HCT116 (cell line): ENCODE results near the gene SERPINA3. TPM values are rescaled to one million over a fixed set of nuclear protein-coding genes. Genes with fewer than 3 reads are reported as not detected.

ENCODE experiments used
- ATAC-seq: fragments of 200-7000 bp; cut with Tn5 transposase; 2 replicates; pipeline ENCODE4 v1.9.1; 2020; ENCODE audit warnings: mild to moderate bottlenecking, moderate library complexity
- BruUV-seq: library from RNA; stranded (reverse); fragments of 400-500 nt; replicated peaks from 2 replicates; lab custom pipeline; 2021; lab: Mats Ljungman, UMichigan
- CTCF ChIA-PET: fragments of 300-600 bp; sonication (Branson Sonifier 250); formaldehyde crosslinking; loops from one replicate; lab custom pipeline; 2021; ENCODE audit warnings: antibody characterized with exemption; lab: Charles Lee
- POLR2A ChIA-PET: fragments of 300-600, 350-600 bp; sonication (Branson Sonifier 250); formaldehyde crosslinking; loops from one replicate; lab custom pipeline; 2021; ENCODE audit warnings: antibody characterized with exemption; lab: Charles Lee
- RAD21 ChIA-PET, 2 experiments: fragments of 300-600 bp; sonication (Branson Sonifier 250); formaldehyde crosslinking; loops; one replicate each; lab custom pipeline; 2023; ENCODE audit warnings: low total read pairs in 2 of 2; ENCODE audit not compliant: uncharacterized antibody in 2 of 2, unreplicated experiment in 2 of 2, low non-redundant PET in 1 of 2; lab: Charles Lee
- DNase-seq: peaks from one replicate; pipeline ENCODE4 v3.0.0-alpha.2; 2010; ENCODE audit warnings: low read depth, low spot score
- H2AFZ ChIP-seq: fragments of 200-600 bp; shearing (Covaris generic), sonication (generic); 2 replicates; pipeline ENCODE4 v1.6.1; 2017; ENCODE audit warnings: low read depth, mixed run types, mixed read lengths, antibody characterized with exemption, low read length; ENCODE audit not compliant: poor library complexity, severe bottlenecking
- H3K27ac ChIP-seq: 2 replicates; pipeline ENCODE4 v1.5.1; 2012; ENCODE audit warnings: low read depth, low read length
- H3K27me3 ChIP-seq: fragments of 200-600 bp; sonication (generic); 2 replicates; pipeline ENCODE4 v1.6.1; 2016; ENCODE audit warnings: mixed run types, low read length, mixed read lengths; ENCODE audit not compliant: insufficient read depth
- H3K36me3 ChIP-seq, 2 experiments: fragments of 200-500 bp in 1 of 2; fragments of 200-600 bp in 1 of 2; sonication (Bioruptor generic) in 1 of 2; sonication (generic) in 1 of 2; 2 replicates each; pipeline versions ENCODE4 v1.5.1 to v1.6.1; 2014 to 2016; ENCODE audit warnings: low read length in 2 of 2, inconsistent platforms in 1 of 2, mixed read lengths in 1 of 2, mixed run types in 1 of 2; ENCODE audit not compliant: insufficient read depth in 2 of 2, control insufficient read depth in 1 of 2
- H3K4me1 ChIP-seq, 2 experiments: fragments of 200-600 bp in 1 of 2; sonication (generic) in 1 of 2; 2 replicates each; pipeline versions ENCODE4 v1.5.1 to v1.6.1; 2012 to 2017; ENCODE audit warnings: low read length in 2 of 2, inconsistent platforms in 1 of 2, mild to moderate bottlenecking in 1 of 2, mixed read lengths in 1 of 2, mixed run types in 1 of 2, moderate library complexity in 1 of 2; ENCODE audit not compliant: insufficient read depth in 2 of 2, control insufficient read depth in 1 of 2
- H3K4me2 ChIP-seq: fragments of 200-600 bp; sonication (generic); 2 replicates; pipeline ENCODE4 v1.6.1; 2017; ENCODE audit warnings: mixed run types, low read length, mixed read lengths
- H3K4me3 ChIP-seq, 2 experiments: fragments of 200-600 bp in 1 of 2; sonication (generic) in 1 of 2; replicated peaks in 1 of 2; 2 replicates each; pipeline ENCODE4 v1.5.1; 2011 to 2016; ENCODE audit warnings: low read length in 2 of 2, control low read depth in 1 of 2, low read depth in 1 of 2, mild to moderate bottlenecking in 1 of 2, mixed read lengths in 1 of 2, mixed run types in 1 of 2
- H3K79me2 ChIP-seq: fragments of 200-600 bp; sonication (generic); 2 replicates; pipeline ENCODE4 v1.6.1; 2017; ENCODE audit warnings: mild to moderate bottlenecking, mixed run types, low read length, moderate library complexity, mixed read lengths; ENCODE audit not compliant: insufficient read depth
- H3K9ac ChIP-seq: fragments of 200-600 bp; sonication (generic); 2 replicates; pipeline ENCODE4 v1.6.1; 2016; ENCODE audit warnings: low read length, mixed read lengths
- H3K9me2 ChIP-seq: fragments of 200-600 bp; sonication (generic), shearing (Covaris generic); 2 replicates; pipeline ENCODE4 v1.6.1; 2017; ENCODE audit warnings: mixed run types, mild to moderate bottlenecking, moderate library complexity; ENCODE audit not compliant: insufficient read depth
- H3K9me3 ChIP-seq, 2 experiments: fragments of 200-500 bp in 1 of 2; fragments of 200-600 bp in 1 of 2; sonication (Bioruptor generic) in 1 of 2; sonication (generic) in 1 of 2; 2 replicates each; pipeline ENCODE4 v1.6.1; 2014 to 2017; ENCODE audit warnings: low read length in 2 of 2, mixed read lengths in 2 of 2, inconsistent platforms in 1 of 2, low read depth in 1 of 2, mild to moderate bottlenecking in 1 of 2, mixed run types in 1 of 2, moderate library complexity in 1 of 2; ENCODE audit not compliant: control insufficient read depth in 1 of 2, insufficient read depth in 1 of 2
- H4K20me1 ChIP-seq: fragments of 200-600 bp; sonication (generic), shearing (Covaris generic); 2 replicates; pipeline ENCODE4 v1.6.1; 2017; ENCODE audit warnings: mixed run types, mild to moderate bottlenecking, moderate library complexity; ENCODE audit not compliant: insufficient read depth
- EGR1 ChIP-seq: IDR thresholded peaks from 2 replicates; pipeline ENCODE4 v1.6.1; 2012; ENCODE audit warnings: low read depth
- ELF1 ChIP-seq: IDR thresholded peaks from 2 replicates; pipeline ENCODE4 v1.6.1; 2012; ENCODE audit warnings: low read depth, borderline replicate concordance
- FOSL1 ChIP-seq: IDR thresholded peaks from 2 replicates; pipeline ENCODE4 v1.6.1; 2012; ENCODE audit warnings: low read depth
- POLR2AphosphoS5 ChIP-seq: IDR thresholded peaks from 2 replicates; pipeline ENCODE4 v1.6.1; 2011; ENCODE audit warnings: mild to moderate bottlenecking, low read depth, low read length, moderate library complexity
- RAD21 ChIP-seq: IDR thresholded peaks from 2 replicates; pipeline ENCODE4 v1.6.1; 2012; ENCODE audit warnings: low read depth, mild to moderate bottlenecking
- SIN3A ChIP-seq: IDR thresholded peaks from 2 replicates; pipeline ENCODE4 v1.6.1; 2012; ENCODE audit warnings: low read depth
- SP1 ChIP-seq: IDR thresholded peaks from 2 replicates; pipeline ENCODE4 v1.6.1; 2012; ENCODE audit warnings: low read depth
- SRF ChIP-seq: IDR thresholded peaks from 2 replicates; pipeline ENCODE4 v1.6.1; 2012; ENCODE audit warnings: low read depth
- ZNF274 ChIP-seq: fragments of 200-500 bp; sonication (Bioruptor generic); IDR thresholded peaks from 2 replicates; pipeline ENCODE4 v1.6.1; 2014; ENCODE audit warnings: mild to moderate bottlenecking, low read depth, low read length, inconsistent platforms
- intact Hi-C: fragments of 100-400 bp; cut with micrococcal nuclease; formaldehyde crosslinking; loops from 2 replicates; pipeline ENCODE4 v1.10.0; 2022
- total RNA-seq: library from RNA; stranded (reverse); gene quantifications from one replicate; pipeline ENCODE4 v1.2.1, GENCODE V29; 2021; ENCODE audit not compliant: unreplicated experiment
- TF ChIP-seq, protein P1 (sequence below): IDR thresholded peaks from 2 replicates; pipeline ENCODE4 v1.6.1; 2012
- TF ChIP-seq, protein P2 (sequence below): IDR thresholded peaks from 2 replicates; pipeline ENCODE4 v1.6.1; 2012
- TF ChIP-seq, protein P3 (sequence below): IDR thresholded peaks from 2 replicates; pipeline ENCODE4 v1.6.1; 2011; ENCODE audit warnings: mild to moderate bottlenecking, low read length, moderate library complexity; ENCODE audit not compliant: insufficient replicate concordance; ENCODE audit errors: extremely low read depth
- TF ChIP-seq, protein P4 (sequence below), 3 experiments: fragments of 200-600 bp in 1 of 3; sonication (generic) in 1 of 3; IDR thresholded peaks in 2 of 3; conservative IDR thresholded peaks in 1 of 3; 2 replicates each; pipeline ENCODE4 v1.5.1; 2012 to 2017; ENCODE audit warnings: low read depth in 2 of 3, low read length in 2 of 3, antibody characterized with exemption in 1 of 3, borderline replicate concordance in 1 of 3, control low read depth in 1 of 3, mild to moderate bottlenecking in 1 of 3, mixed read lengths in 1 of 3, mixed run types in 1 of 3, moderate library complexity in 1 of 3; ENCODE audit not compliant: insufficient read depth in 1 of 3

The SERPINA3 gene
- total RNA-seq, 1 experiment from 2014 or later: 4.3 TPM

DNA sequence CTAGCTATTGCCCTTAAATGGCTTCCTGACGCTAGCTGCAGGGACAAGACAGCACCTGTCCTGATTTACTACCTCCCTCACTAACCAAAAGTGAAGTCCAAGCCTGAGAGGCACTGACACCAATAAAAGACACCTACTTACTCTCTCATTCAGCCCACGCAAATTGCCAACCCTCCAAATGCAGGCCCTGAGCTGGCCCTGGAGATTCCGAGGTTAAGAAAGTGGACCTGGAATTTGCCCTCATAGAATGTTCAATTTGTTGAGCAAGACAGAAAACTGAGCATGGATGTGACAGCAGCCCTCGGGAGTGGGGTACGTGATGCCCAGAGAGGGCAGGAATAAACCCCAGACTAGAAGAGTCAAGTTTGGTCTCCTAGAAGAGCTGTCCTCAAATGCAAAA is 16.4 kb downstream of the SERPINA3 start:
- no peaks in the 10 kb centered on the region for H3K9me3 ChIP-seq
- RAD21 ChIA-PET: no interaction called here
- H2AFZ ChIP-seq: no peak overlapping the region
- no peak for ATAC-seq
- no peaks in the 10 kb centered on the region for H3K4me1 ChIP-seq
- no peak for DNase-seq
- H4K20me1 ChIP-seq: no peaks in the 10 kb centered on the region
- H3K9ac ChIP-seq: no peak overlapping the region
- intact Hi-C loops: no loop called here
- H3K27ac ChIP-seq: no peak overlapping the region
- H3K36me3 ChIP-seq: no peaks in the 10 kb centered on the region
- H3K4me2 ChIP-seq: no peak overlapping the region
- no peaks in the 10 kb centered on the region for H3K9me2 ChIP-seq
- no peaks in the 10 kb centered on the region for H3K79me2 ChIP-seq
- TF ChIP-seq ELF1: no peak
- no peak for TF ChIP-seq SP1
- TF ChIP-seq, protein P1, sequence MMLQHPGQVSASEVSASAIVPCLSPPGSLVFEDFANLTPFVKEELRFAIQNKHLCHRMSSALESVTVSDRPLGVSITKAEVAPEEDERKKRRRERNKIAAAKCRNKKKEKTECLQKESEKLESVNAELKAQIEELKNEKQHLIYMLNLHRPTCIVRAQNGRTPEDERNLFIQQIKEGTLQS: no peak
- TF ChIP-seq FOSL1: no peak
- TF ChIP-seq, protein P2, sequence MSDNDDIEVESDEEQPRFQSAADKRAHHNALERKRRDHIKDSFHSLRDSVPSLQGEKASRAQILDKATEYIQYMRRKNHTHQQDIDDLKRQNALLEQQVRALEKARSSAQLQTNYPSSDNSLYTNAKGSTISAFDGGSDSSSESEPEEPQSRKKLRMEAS: no peak
- TF ChIP-seq POLR2AphosphoS5: no peak
- TF ChIP-seq RAD21: no peak
- TF ChIP-seq EGR1: no peak
- TF ChIP-seq SRF: no peak
- no peak for TF ChIP-seq SIN3A
- no peak for TF ChIP-seq ZNF274
- TF ChIP-seq, protein P3, sequence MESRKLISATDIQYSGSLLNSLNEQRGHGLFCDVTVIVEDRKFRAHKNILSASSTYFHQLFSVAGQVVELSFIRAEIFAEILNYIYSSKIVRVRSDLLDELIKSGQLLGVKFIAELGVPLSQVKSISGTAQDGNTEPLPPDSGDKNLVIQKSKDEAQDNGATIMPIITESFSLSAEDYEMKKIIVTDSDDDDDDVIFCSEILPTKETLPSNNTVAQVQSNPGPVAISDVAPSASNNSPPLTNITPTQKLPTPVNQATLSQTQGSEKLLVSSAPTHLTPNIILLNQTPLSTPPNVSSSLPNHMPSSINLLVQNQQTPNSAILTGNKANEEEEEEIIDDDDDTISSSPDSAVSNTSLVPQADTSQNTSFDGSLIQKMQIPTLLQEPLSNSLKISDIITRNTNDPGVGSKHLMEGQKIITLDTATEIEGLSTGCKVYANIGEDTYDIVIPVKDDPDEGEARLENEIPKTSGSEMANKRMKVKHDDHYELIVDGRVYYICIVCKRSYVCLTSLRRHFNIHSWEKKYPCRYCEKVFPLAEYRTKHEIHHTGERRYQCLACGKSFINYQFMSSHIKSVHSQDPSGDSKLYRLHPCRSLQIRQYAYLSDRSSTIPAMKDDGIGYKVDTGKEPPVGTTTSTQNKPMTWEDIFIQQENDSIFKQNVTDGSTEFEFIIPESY: no peak
- TF ChIP-seq, protein P4, sequence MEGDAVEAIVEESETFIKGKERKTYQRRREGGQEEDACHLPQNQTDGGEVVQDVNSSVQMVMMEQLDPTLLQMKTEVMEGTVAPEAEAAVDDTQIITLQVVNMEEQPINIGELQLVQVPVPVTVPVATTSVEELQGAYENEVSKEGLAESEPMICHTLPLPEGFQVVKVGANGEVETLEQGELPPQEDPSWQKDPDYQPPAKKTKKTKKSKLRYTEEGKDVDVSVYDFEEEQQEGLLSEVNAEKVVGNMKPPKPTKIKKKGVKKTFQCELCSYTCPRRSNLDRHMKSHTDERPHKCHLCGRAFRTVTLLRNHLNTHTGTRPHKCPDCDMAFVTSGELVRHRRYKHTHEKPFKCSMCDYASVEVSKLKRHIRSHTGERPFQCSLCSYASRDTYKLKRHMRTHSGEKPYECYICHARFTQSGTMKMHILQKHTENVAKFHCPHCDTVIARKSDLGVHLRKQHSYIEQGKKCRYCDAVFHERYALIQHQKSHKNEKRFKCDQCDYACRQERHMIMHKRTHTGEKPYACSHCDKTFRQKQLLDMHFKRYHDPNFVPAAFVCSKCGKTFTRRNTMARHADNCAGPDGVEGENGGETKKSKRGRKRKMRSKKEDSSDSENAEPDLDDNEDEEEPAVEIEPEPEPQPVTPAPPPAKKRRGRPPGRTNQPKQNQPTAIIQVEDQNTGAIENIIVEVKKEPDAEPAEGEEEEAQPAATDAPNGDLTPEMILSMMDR (IDR thresholded peaks at IDR 0.05 in 2 of 3, conservative IDR thresholded peaks at IDR 0.05 in 1 of 3; ENCODE audit: borderline replicate concordance in 1 of 3, insufficient read depth in 1 of 3, low read depth in 2 of 3, low read length in 2 of 3): no peak
- no peak overlapping the region for H3K4me3 ChIP-seq
- peaks cover 41% of the 10 kb centered on the region for H3K27me3 ChIP-seq
- CTCF ChIA-PET: interaction anchor here (0.8 to 1.4 kb wide), 2 partner anchors 43 to 205 kb away, joined by 3 read pairs; no protein-coding TSS in a partner anchor
- BruUV-seq: no TSS peak
- POLR2A ChIA-PET: no interaction called here
